GM20000 (cell line): Measurements from ENCODE around the gene CDK4.

Source experiments
- DNase-seq: peaks from one replicate; pipeline ENCODE4 v3.0.0; 2012; ENCODE audit warnings: low spot score
- CTCF ChIP-seq: IDR thresholded peaks from 2 replicates; pipeline ENCODE4 v1.5.1; 2012; ENCODE audit warnings: mild to moderate bottlenecking, control low read depth; ENCODE audit errors: extremely low read depth, missing control alignments

Gene CDK4

DNA sequence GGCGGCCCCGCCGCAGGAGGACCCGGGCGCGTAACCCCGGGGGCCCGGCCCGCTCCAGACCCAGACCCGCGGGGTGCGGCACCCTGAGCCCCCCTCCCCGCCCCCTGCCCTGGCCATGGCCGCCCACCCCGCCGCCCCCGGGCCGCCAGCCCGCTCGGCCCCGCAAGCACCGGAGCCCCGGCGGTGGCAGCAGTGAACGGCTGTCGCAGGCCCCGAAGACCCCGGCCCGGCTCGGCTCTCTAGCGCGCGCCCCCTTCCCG is 3.0 kb upstream of the CDK4 start:
- TF ChIP-seq CTCF, result no peak
- no peak for DNase-seq

DNA sequence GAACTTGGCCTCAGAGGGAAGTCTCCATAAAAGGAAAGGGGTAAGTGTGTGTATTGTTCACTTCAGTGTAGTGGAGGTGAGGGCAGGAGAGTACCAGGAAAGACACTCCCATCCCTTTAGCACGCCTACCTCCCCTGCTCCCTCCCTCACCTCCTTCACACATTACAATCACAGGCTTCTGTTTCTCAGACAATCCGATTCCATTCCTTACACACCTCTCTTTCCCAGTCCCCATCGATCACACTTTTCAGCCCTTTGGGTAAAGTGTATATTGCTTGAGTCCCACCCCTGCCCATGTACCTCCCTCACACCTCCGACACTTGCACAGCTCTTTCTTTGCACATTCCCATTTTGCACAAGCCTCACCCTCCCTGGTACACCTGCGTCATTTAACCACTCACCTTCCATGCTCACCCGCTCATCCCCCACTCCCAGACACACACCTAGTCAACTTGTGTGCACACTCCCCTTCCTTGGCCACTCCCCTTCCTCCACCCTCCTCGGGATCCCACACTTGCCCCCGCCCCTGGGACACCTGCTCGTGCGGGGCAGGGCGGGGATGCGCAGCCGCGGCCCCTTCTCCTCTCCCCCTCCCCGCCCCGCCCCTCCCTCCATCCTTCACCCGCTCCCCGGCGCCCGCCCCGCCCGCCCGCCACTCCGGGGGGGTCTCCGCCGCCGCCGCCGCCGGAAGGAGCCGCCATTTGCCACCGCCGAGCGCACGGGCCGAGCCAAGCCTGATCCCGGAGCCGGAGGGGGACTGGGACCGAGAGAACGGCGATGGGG is 2.5 kb upstream of the CDK4 start, which contains the start of gene MARCHF9:
TSS of gene MARCHF9 (plus strand) at position 693 of the 783 bp plus-strand sequence. CDS start 426 bp downstream, outside the sequence.
- no peak for TF ChIP-seq CTCF
- DNase-seq, result peak; percentile 93

DNA sequence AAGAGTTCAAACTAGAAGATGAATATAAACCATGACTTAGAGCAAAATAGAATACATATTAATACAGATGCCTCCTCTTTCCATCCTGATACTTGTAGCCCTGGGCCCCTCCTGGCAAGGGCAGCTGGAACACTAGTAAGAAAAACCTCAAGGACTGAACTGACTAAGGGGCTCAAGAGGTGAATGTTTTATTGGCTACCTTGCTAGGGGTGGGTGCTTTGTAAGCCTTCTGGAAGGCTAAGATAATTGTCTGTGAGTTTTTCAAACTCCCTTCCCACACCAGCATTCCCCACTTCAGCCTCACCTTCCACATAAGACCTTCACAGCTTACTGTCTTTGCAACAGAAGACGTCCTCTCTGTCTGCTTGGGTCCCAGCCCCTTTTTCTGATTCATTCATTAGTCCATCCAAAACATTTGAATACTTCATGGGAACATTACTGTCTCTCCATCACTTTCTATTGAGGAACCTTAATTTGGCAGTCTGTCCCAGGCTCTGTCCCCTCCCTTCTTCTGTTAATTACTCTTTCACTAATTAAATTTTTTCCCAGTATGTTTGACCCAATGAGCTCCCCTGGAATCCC is 1.7 kb upstream of the CDK4 start:
- no peak for DNase-seq
- TF ChIP-seq CTCF, result no peak

- no peak for TF ChIP-seq CTCF
- DNase-seq, result no peak
Observed at GRCh38 chr12:57752668-57753000, 524 bp upstream of the CDK4 start.

DNA sequence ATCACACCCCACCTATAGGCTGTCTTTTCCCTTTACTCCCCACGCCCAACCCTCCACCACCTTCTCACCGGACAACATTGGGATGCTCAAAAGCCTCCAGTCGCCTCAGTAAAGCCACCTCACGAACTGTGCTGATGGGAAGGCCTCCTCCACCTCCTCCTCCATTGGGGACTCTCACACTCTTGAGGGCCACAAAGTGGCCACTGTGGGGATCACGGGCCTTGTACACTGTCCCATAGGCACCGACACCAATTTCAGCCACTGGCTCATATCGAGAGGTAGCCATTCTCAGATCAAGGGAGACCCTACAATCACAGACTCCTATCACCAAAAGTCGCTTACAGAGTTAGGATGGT is 700 bp downstream of the CDK4 start:
- DNase-seq, result no peak
- TF ChIP-seq CTCF, result no peak

- DNase-seq, result no peak
- no peak for TF ChIP-seq CTCF
Observed at GRCh38 chr12:57750561-57751431, 1.3 kb downstream of the CDK4 start.

- no peak for TF ChIP-seq CTCF
- no peak for DNase-seq
Observed at GRCh38 chr12:57749061-57749460, 3.0 kb downstream of the CDK4 start.
